Endothelial cell of umbilical vein (primary cell): Measurements from ENCODE around the gene PLXNB2. TPM values are rescaled to one million over a fixed set of nuclear protein-coding genes. Genes with fewer than 3 reads are reported as not detected.

Experiments used
- BruUV-seq: library from RNA; stranded (reverse); fragments of 400-500 nt; replicated peaks from 2 replicates; lab custom pipeline; 2021; lab: Mats Ljungman, UMichigan
- CTCF ChIA-PET: fragments of 300-600, 350-600 bp; sonication (Branson Sonifier 250); formaldehyde crosslinking; loops from one replicate; lab custom pipeline; 2021; ENCODE audit warnings: antibody characterized with exemption, inconsistent platforms; lab: Charles Lee
- POLR2A ChIA-PET: fragments of 300-600, 350-600 bp; sonication (Branson Sonifier 250); formaldehyde crosslinking; loops from one replicate; lab custom pipeline; 2021; ENCODE audit warnings: antibody characterized with exemption, inconsistent platforms; lab: Charles Lee
- DNase-seq: peaks from one replicate; pipeline ENCODE4 v3.0.0-alpha.2; 2011; ENCODE audit warnings: low read depth, low spot score
- FAIRE-seq: peaks from 2 replicates; lab custom pipeline; 2011; peaks lifted over from hg19 to GRCh38; lab: Jason Lieb, UNC
- H2AFZ ChIP-seq: 2 replicates; pipeline ENCODE4 v1.6.0; 2012; ENCODE audit warnings: low read depth, low read length, control low read depth, inconsistent platforms
- H3K27ac ChIP-seq: 2 replicates; pipeline ENCODE4 v1.5.1; 2011; ENCODE audit warnings: low read depth, mild to moderate bottlenecking, control low read depth, low read length, moderate library complexity; ENCODE audit not compliant: insufficient read depth
- H3K27me3 ChIP-seq, 2 experiments: 2 replicates each; pipeline versions ENCODE4 v1.6.0 to v1.6.1; 2011; ENCODE audit warnings: low read length in 2 of 2, mixed read lengths in 1 of 2; ENCODE audit not compliant: control insufficient read depth in 2 of 2, insufficient read depth in 2 of 2
- H3K36me3 ChIP-seq, 2 experiments: 2 replicates in 1 of 2; 3 replicates in 1 of 2; pipeline ENCODE4 v1.5.1; 2011; ENCODE audit warnings: low read length in 2 of 2, mild to moderate bottlenecking in 1 of 2, moderate library complexity in 1 of 2; ENCODE audit not compliant: control insufficient read depth in 2 of 2, insufficient read depth in 2 of 2; ENCODE audit errors: extremely low read depth in 1 of 2
- H3K4me1 ChIP-seq: 3 replicates; pipeline ENCODE4 v1.5.1; 2011; ENCODE audit warnings: mild to moderate bottlenecking, low read length; ENCODE audit not compliant: control insufficient read depth, insufficient read depth; ENCODE audit errors: extremely low read depth
- H3K4me2 ChIP-seq: 2 replicates; pipeline ENCODE4 v1.6.1; 2011; ENCODE audit warnings: low read length, control low read depth, mixed read lengths; ENCODE audit not compliant: insufficient read depth
- H3K4me3 ChIP-seq, 3 experiments: fragments of 200-600 bp in 1 of 3; sonication (generic), shearing (Covaris generic) in 1 of 3; replicated peaks in 1 of 3; 2 replicates each; pipeline ENCODE4 v1.5.1; 2011 to 2016; ENCODE audit warnings: control low read depth in 3 of 3, low read length in 3 of 3, mild to moderate bottlenecking in 2 of 3, inconsistent platforms in 1 of 3, low read depth in 1 of 3, moderate library complexity in 1 of 3; ENCODE audit not compliant: insufficient read depth in 1 of 3
- H3K79me2 ChIP-seq: 2 replicates; pipeline ENCODE4 v1.6.0; 2012; ENCODE audit warnings: low read length, inconsistent platforms; ENCODE audit not compliant: control insufficient read depth, insufficient read depth
- H3K9ac ChIP-seq: replicated peaks from 2 replicates; pipeline ENCODE3; 2011; ENCODE audit warnings: low read length, control low read depth; ENCODE audit not compliant: insufficient read depth; ENCODE audit errors: extremely low read depth
- H3K9me1 ChIP-seq: replicated peaks from 3 replicates; pipeline ENCODE4 v1.6.0; 2011; ENCODE audit warnings: mild to moderate bottlenecking, low read length; ENCODE audit not compliant: control insufficient read depth, insufficient read depth; ENCODE audit errors: extremely low read depth
- H3K9me3 ChIP-seq: replicated peaks from 2 replicates; pipeline ENCODE4 v1.5.1; 2012; ENCODE audit warnings: low read length, inconsistent platforms; ENCODE audit not compliant: control insufficient read depth, insufficient read depth
- H4K20me1 ChIP-seq: replicated peaks from 2 replicates; pipeline ENCODE3; 2011; ENCODE audit warnings: mild to moderate bottlenecking, low read length; ENCODE audit not compliant: control insufficient read depth, insufficient read depth; ENCODE audit errors: extremely low read depth
- CTCF ChIP-seq, 2 donors: IDR thresholded peaks; 1 replicate in 1 of 2; 2 replicates in 1 of 2; pipeline ENCODE4 v1.5.1; 2011; ENCODE audit warnings: low read length in 2 of 2, mild to moderate bottlenecking in 2 of 2, moderate library complexity in 2 of 2, control low read depth in 1 of 2, inconsistent platforms in 1 of 2, low read depth in 1 of 2; ENCODE audit not compliant: insufficient read depth in 1 of 2; ENCODE audit errors: extremely low read depth in 1 of 2
- EZH2 ChIP-seq: IDR thresholded peaks from 2 replicates; pipeline ENCODE4 v1.6.1; 2012; ENCODE audit warnings: borderline replicate concordance, low read depth, mild to moderate bottlenecking, moderate library complexity, low read length, inconsistent platforms; ENCODE audit not compliant: severe bottlenecking
- FOS ChIP-seq: IDR thresholded peaks from 2 replicates; pipeline ENCODE4 v1.6.1; 2011; ENCODE audit warnings: mild to moderate bottlenecking, low read length, moderate library complexity, borderline replicate concordance; ENCODE audit not compliant: insufficient read depth
- GATA2 ChIP-seq: IDR thresholded peaks from 2 replicates; pipeline ENCODE4 v1.7.0; 2011; ENCODE audit warnings: low read depth, mild to moderate bottlenecking, moderate library complexity, mixed read lengths, low read length; ENCODE audit not compliant: insufficient read length, insufficient read depth
- JUN ChIP-seq: IDR thresholded peaks from 2 replicates; pipeline ENCODE4 v1.6.1; 2011; ENCODE audit warnings: borderline replicate concordance, low read depth; ENCODE audit not compliant: insufficient read length, insufficient read depth
- MYC ChIP-seq: IDR thresholded peaks from one replicate; pipeline ENCODE4 v1.6.1; 2011; ENCODE audit warnings: mild to moderate bottlenecking, low read depth, low read length
- POLR2A ChIP-seq: IDR thresholded peaks from 2 replicates; pipeline ENCODE4 v1.6.1; 2012; ENCODE audit warnings: low read depth, mild to moderate bottlenecking, control low read depth, low read length
- POLR2AphosphoS5 ChIP-seq: IDR thresholded peaks from 2 replicates; pipeline ENCODE4 v1.6.1; 2012; ENCODE audit warnings: low read depth, mild to moderate bottlenecking, control low read depth, low read length, moderate library complexity; ENCODE audit not compliant: insufficient read depth
- dilution Hi-C: fragments of 300-500 bp; cut with MboI; formaldehyde crosslinking; loops from one replicate; pipeline ENCODE4 v1.15.0; 2019; ENCODE audit warnings: low sequenced_read_pairs; ENCODE audit not compliant: extremely low pct_ligation_motif_present
- intact Hi-C: fragments of 100-400 bp; cut with micrococcal nuclease; formaldehyde crosslinking; loops from one replicate; pipeline ENCODE4 v1.10.0; 2022
- polyA plus RNA-seq, 4 experiments: library from polyadenylated mRNA; depleted of rRNA in 3 of 4; stranded (reverse) in 3 of 4; unstranded in 1 of 4; fragments of >200 nt; gene quantifications; 2 replicates each; pipeline versions ENCODE4 v1.2.1 to v1.2.3, GENCODE V29; 2011 to 2012; ENCODE audit warnings: missing spikeins in 1 of 4
- total RNA-seq: library from RNA; stranded (reverse); gene quantifications from 2 replicates; pipeline ENCODE4 v1.2.3, GENCODE V29; 2021
- TF ChIP-seq, protein P1 (sequence below): IDR thresholded peaks from 2 replicates; pipeline ENCODE4 v1.6.1; 2011; ENCODE audit not compliant: insufficient read depth, insufficient read length

PLXNB2 gene
- total and polyA plus RNA-seq, 2 donors (not counting 3 experiments of a cell fraction or from before 2014, with no cell fraction given) = 82.3 to 139 TPM

DNA sequence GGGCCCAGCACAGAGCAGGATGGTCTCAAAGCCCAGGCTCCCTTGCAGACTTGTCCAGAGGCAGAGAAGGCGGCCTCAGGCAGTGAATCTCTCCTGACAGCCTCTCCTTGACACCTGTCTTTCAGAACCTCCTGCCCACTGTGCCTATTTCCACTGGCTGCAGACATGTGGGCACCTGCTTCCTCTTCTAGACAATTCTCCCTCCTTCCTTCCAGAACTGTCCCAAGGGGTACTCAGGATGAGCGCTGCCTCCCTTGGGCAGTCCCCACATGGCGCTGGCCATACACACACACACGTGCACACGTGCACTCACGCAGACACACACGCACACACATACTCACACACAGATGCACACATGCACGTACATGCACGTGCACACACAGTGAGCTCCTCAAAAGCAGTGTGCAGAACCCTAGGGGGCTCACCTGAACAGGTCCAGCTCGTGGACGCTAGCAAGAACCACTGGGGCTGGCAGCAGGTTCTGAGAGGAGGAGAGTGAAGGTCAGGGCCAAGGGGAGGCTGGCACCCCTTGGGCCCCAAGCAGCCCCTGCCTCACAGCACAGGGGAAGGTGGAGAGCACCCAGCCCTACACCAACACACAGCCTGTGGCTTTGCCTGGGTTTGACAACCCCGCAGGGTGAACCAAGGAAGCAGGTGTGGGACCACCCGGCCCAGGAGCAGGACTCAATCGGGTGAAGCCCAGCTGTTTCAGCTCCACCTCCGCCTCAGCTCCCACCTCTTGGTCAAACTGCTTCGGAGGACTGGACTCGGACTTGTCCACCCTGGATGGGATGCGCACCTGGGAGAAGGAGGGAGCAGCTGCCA is 8.1 kb upstream of the PLXNB2 start:
- H4K20me1 ChIP-seq = no peaks in the 10 kb centered on the region
- peaks cover 9% of the 10 kb centered on the region for H3K4me1 ChIP-seq
- no peak for TF ChIP-seq CTCF (IDR thresholded peaks at IDR 0.05; ENCODE audit: extremely low read depth in 1 of 2, insufficient read depth in 1 of 2, low read depth in 1 of 2, low read length in 2 of 2)
- no peak for TF ChIP-seq MYC
- TF ChIP-seq FOS = no peak
- TF ChIP-seq POLR2A = no peak
- TF ChIP-seq EZH2 = no peak
- TF ChIP-seq JUN = no peak
- no peak for TF ChIP-seq POLR2AphosphoS5
- no peak for TF ChIP-seq GATA2
- TF ChIP-seq, protein P1, sequence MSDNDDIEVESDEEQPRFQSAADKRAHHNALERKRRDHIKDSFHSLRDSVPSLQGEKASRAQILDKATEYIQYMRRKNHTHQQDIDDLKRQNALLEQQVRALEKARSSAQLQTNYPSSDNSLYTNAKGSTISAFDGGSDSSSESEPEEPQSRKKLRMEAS = no peak
- H3K4me3 ChIP-seq = no peak overlapping the region
- dilution Hi-C loops (no loop called here), intact Hi-C loops (no loop called here)
- H2AFZ ChIP-seq = no peak overlapping the region
- no peaks in the 10 kb centered on the region for H3K9me3 ChIP-seq
- DNase-seq = no peak
- BruUV-seq = no TSS peak
- FAIRE-seq = no peak
- POLR2A ChIA-PET = no interaction called here
- no peaks in the 10 kb centered on the region for H3K9me1 ChIP-seq
- H3K27me3 ChIP-seq = no peaks in the 10 kb centered on the region
- H3K9ac ChIP-seq = no peak overlapping the region
- H3K79me2 ChIP-seq = no peaks in the 10 kb centered on the region
- no peaks in the 10 kb centered on the region for H3K36me3 ChIP-seq
- CTCF ChIA-PET = interaction anchor here (0.6 kb wide), 1 partner anchor 14 kb away, joined by 3 read pairs; no protein-coding TSS in a partner anchor
- no peak overlapping the region for H3K27ac ChIP-seq
- H3K4me2 ChIP-seq = no peak overlapping the region
